Measurements from ENCODE around the gene ZFR2.
"Not testable (repeated sequence)": the region's sequence is repeated elsewhere in the genome, so short reads cannot be mapped to it uniquely, and the experiment has no call there.

ZFR2 gene

GRCh38 chr19:3868770-3869456 is at the start of gene ZFR2:
ZFR2 (minus strand) TSS chr19:3869038; CDS start chr19:3869017, 21 bp downstream.
- DNase-seq (ENCODE audit: low spot score): peak; percentile 64

GRCh38 chr19:3916033-3916432 is 47.2 kb upstream of the ZFR2 start:
- no peak for DNase-seq (ENCODE audit: low spot score)

DNA sequence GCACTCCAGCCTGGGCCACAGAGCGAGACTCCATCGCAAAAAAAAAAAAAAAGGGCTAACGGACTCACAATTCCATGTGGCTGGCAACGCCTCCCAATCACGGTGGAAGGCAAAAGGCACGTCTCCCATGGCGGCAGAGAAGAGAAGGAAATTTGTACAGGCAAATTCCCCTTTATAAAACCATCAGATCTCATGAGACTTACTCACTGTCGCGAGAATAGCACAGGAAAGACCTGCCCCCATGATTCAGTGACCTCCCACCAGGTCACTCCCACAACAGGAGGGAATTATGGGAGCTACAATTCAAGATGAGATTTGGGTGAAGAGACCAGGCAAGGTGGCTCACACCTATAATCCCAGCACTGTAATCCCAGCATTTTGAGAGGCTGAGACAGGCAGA is 45.4 kb upstream of the ZFR2 start:
- DNase-seq (ENCODE audit: low spot score): peak; percentile 28

DNA sequence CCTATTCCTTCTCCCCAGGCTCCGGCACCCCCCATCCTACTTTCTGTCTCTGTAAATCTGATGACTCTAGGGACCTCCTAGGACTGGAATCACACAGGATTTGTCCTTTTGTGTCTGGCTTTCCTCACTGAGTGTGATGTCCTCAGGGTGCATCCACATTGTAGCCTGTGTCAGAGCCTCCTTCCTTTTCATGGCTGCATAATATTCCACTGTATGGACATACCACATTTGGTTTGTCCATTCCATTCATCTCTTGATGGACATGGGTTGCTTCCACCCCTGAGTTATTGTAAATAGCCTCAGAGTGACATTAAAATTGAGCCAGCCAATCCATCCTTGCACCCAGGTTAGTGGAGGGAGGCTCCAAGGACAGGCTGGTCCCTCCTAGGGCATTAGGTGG is 41.3 kb upstream of the ZFR2 start:
- no peak for DNase-seq (ENCODE audit: low spot score)

DNA sequence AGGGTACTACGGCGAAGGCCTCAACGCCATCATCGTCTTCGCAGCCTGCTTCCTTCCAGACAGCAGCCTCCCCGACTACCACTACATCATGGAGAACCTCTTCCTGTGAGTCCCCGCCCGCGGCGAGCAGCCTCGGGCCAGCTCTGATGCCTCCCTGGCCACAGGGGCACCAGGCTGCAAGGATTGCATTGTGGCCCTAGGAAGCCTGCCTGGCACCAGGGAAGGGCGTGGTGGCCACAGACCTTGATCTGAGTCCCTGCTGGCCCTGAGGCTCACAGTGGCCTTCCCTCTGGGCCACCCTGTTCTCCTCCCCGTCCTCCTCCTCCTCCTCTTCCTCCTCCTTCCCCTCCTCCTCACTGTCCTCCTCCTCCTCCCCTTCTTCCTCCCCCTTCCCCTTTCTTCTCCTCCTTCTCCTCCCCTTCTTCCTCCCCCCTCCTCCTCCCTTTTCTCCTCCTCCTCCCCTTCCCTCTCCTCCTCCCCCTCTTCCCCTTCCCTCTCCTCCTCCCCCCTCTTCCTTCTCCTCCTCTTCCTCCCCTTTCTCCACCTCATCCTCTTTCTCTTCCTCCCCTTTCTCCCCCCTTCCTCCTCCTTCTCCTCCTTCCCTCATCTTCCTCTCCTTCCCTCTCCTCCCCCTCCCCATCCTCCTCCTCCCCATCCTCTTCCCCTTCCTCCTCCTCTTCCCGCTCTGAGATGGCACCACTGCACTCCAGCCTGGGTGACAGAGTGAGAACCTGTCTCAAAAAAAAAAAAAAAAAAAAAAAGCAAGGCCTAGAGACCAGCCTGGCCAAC is 39.6 kb upstream of the ZFR2 start:
- no peak for DNase-seq (ENCODE audit: low spot score)

DNA sequence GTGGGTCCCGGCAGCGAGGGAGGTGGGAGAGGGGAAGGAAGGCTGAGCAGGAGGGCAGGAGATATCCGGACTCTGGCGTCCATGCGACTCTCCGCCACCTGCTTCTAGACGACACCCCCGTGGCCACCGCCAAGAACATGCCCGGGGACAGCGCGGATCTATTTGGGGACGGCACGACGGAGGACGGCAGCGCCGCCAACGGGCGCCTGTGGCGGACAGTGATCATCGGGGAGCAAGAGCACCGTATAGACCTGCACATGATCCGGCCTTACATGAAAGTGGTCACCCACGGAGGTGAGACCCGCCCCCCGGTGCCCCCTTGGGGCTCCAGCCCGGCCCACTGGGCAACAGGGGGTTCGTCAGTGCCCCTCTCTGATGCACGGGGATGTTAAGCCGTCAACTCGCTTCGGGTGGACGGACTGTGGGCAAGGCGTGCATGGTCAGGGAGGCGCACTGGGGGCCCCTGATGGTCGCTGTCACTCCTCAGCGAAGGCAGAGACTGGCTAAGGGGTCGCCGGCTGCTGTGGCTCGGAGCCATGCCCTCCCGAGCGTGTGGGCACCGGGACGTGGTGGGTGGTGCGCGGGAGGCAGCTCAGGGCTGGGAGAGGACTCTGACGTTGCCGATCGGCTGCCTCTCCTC is 38.9 kb upstream of the ZFR2 start:
- DNase-seq (ENCODE audit: low spot score): no peak

GRCh38 chr19:3904233-3904632 is 35.4 kb upstream of the ZFR2 start:
- DNase-seq (ENCODE audit: low spot score): no peak

- DNase-seq (ENCODE audit: low spot score): no peak
These were observed 33.6 kb upstream of the ZFR2 start for GRCh38 chr19:3902317-3902973.

DNA sequence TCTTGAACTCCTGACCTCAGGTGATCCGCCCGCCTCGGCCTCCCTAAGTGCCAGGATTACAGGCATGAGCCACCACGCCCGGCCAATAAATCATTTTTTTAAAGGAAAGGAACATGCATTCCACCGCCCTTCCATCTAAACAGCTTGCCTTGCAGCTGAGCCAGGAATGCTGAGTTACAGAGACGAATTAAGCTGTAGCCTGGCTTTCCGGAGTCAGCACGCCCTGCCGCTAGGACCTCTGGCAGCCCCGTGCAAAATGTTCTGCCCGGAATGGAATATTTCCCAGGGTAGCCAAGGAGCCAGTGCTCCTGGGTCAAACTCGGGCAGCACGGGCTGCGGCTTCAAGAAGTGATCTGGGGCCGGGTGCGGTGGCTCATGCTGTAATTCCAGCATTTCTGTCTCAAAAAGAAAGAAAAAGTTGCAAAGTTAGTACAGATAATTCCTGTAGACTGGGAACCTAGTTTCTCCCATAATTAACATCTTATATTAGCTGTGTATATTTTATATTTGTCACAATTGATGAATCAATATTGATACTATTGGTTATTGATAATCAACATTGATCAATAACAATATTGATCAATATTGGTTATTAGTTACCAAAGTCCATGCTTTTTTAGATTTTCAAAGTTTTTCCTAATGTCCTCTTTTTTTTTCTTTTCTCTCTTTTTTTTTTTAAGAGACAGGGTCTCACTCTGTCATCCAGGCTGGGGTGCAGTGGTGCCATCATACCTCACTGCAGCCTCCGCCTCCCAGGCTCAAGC is 30.9 kb upstream of the ZFR2 start:
- DNase-seq (ENCODE audit: low spot score): no peak

DNA sequence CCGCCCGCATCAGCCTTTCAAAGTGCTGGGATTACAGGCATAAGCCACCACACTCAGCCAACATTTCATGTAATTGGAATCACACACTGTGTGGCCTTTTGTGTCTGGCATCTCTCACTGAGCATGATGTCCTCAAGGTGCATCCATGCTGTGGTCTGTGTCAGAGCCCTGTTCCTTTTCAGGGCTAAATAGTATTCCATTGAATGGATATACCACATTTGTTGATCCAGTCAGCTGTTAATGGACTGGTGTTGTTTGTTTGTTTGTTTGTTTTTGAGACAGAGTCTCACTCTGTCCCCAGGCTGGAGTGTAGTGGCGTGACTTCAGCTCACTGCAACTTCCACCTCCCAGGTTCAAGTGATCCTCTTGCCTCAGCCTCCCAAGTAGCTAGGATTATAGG is 29.6 kb upstream of the ZFR2 start:
- no peak for DNase-seq (ENCODE audit: low spot score)

- DNase-seq (ENCODE audit: low spot score): no peak
These were observed 29.1 kb upstream of the ZFR2 start for GRCh38 chr19:3897936-3898335.

- no peak for DNase-seq (ENCODE audit: low spot score)
These were observed 26.9 kb upstream of the ZFR2 start for GRCh38 chr19:3895788-3896187.

DNA sequence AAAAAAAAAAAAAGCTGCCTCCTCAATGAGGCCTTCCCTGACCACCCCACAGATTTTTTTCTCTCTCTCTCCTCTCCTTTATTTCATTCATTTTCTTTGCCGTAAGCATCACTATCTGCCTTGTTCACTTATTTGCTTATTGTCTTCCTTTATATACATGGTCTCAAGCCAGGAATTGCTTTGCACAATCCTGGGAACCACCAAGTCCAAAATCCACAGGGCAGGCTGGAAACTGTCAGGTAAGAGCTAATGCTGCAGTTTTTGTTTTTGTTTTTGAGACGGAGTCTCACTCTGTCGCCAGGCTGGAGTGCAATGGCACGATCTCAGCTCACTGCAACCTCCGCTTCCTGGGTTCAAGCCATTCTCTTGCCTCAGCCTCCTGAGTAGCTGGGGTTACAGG is 26.1 kb upstream of the ZFR2 start:
- not testable (repeated sequence) for DNase-seq (ENCODE audit: low spot score)

DNA sequence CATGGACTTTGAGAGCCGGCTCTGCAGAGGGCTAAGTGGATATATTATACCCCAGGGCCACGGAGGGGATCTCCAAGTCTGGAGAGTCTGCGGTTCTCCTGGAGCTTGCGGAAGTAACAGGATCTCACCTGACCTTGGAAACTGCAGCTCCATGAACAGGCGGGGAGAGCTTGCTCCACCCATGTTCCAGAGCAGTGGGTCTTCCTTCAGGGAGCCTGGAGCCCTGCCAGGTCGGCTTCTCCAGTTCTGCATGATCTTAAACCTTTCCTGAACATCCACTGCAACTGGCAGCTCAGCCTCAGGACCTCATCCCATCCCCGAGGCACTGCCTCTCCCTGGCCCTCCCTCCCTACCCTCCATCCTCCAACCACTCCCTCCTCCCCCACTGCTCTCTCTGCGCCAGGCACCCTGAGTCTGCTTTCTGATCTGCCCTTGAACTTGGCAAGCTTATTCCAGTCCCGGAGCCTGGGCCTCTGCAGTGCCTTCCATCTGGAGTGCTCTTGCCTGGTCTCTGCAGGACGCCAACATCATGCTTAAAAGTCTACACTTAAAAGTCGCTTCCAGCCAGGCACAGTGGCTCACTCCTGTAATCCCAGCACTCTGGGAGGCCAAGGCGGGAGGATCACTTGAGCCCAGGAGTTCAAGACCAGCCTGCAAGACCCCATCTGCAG is 24.8 kb upstream of the ZFR2 start:
- DNase-seq (ENCODE audit: low spot score): no peak

- DNase-seq (ENCODE audit: low spot score): no peak
These were observed 21.8 kb upstream of the ZFR2 start for GRCh38 chr19:3890591-3890990.

DNA sequence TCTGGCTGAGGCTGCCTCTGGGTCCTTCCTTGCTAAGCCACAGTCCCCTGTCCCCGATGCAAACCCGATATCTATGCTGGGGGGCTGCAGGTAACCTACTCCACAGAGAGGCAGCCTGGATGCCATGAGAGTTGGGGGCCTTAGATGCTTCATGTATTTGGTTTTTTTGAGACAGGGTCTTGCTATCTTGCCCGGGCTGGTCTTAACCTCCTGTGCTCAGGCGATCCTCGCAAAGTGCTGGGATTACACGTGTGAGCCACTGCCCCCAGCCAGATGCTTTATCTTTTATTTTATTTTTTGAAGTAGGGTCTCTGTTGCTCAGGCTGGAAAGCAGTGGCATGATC is 13.2 kb upstream of the ZFR2 start:
- DNase-seq (ENCODE audit: low spot score): no peak

- no peak for DNase-seq (ENCODE audit: low spot score)
These were observed 12.6 kb upstream of the ZFR2 start for GRCh38 chr19:3881272-3882040.

DNA sequence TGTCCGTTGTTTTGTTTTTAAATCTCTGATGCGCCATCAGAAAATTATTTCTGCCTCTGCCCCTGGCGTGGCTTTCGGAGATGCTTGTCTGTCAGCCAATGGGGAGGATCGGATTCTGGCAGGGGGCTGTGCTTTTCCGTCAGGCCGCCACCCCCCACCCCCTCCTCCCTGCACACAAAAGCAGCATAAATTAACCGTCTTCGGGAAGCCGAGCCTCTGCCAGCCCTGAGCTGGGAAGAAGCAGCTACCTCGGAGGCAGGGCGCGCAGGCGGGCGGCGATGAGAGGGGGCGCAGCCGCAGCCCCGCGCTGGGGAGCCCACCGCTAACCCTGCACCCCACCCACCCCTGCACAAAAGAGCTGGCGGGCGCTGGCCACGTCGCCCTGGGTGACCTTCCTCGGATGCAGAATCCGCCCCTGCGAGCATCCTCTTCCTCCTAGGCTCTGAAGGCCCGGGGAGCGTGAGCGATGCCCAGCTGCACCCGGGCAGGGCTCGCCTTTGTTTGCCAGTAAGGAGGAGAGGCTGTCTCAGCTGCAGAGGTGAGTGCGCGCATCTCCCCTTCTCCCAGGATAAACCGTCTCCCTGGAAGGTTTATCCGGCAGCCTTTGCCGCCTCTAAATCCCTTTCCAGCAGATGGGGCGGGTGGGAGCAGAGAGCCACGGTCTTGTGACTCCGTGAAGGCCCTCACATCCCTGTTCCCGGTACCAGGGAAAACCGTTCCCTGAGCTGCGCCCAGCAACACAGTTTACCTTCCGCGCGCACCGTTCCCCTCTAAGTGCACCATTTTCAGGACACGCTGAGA is 11.8 kb upstream of the ZFR2 start, which contains the start of gene ATCAY:
TSS of gene ATCAY (plus strand) at position 215 of the 801 bp plus-strand sequence. CDS start 5,083 bp downstream, outside the sequence.
- no peak for DNase-seq (ENCODE audit: low spot score)

DNA sequence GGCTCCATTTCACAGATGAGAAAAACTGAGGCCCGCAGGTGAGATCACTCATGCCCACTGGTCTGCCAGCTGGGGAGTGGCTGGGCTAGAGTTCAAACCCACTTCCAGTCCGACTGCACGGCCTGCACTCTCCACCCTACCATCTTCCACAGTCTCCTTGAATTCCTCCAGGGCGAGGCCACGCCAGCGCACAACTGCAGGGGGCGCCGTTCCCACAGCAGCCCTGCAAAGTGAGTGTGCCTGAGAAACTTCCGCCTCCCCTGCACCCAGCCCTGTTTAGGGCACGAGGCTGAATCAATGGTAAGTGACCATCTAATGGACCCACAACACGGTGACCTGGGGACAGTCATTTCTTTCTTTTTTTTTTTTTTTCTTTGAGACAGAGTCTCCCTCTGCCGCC is 10.8 kb upstream of the ZFR2 start:
- no peak for DNase-seq (ENCODE audit: low spot score)

DNA sequence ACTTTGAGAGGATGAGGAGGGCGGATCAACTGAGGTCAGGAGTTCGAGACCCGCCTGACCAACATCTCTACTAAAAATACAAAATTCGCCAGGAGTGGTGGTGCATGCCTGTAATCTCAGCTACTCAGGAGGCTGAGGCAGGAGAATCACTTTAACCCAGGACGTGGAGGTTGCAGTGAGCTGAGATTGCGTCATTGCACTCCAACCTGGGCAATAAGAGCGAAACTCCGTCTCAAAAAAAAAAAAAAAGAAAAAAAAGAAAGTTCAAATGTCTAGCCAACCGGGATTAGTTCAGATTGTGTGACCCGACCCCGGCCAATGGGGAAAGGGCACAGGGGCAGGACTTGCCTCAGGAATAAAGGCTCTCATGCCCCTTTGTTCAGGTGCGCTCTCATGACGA is 5.9 kb upstream of the ZFR2 start:
- DNase-seq (ENCODE audit: low spot score): not testable (repeated sequence)
